Measurements from ENCODE around the gene TOB1.

DNA sequence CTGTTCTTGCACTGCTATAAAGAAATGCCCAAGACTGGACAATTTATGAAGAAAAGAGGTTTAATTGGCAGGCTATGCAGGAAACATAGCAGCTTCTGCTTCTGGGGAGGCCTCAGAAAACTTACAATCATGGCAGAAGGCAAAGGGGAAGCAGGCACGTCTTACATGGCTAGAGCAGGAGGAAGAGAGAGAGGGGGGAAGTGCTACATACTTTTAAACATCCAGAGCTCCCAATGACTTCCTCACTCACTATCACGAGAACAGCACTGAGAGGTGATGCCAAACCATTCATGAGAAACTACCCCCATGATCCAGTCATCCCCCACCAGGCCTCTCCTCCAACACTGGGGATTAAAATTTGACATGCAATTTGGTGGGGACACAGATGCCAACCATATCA is 17.4 kb downstream of the TOB1 start:
- no peak for TF ChIP-seq YY1 (tag by site-specific recombination; IDR thresholded peaks at IDR 0.05)
- TF ChIP-seq ZNF274 (IDR thresholded peaks at IDR 0.05; ENCODE audit: low read length), result no peak
- TF ChIP-seq ZNF274 (tag by site-specific recombination; IDR thresholded peaks at IDR 0.05; ENCODE audit: borderline replicate concordance), result no peak

Data from HEK293 (cell line).